ENCODE results near the gene ICE1.
"Not testable (repeated sequence)": the region's sequence is repeated elsewhere in the genome, so short reads cannot be mapped to it uniquely, and the experiment has no call there.

ICE1 gene

GRCh38 chr5:5421961-5422818, at the start of gene ICE1:
TSS of gene ICE1 (plus strand) at chr5:5422677. CDS start at chr5:5422916, 239 bp downstream.
- peak; percentile 94 for DNase-seq (ENCODE audit: low spot score)

- DNase-seq (ENCODE audit: low spot score): no peak
These were observed 49.5 kb upstream of the ICE1 start for GRCh38 chr5:5372930-5373329.

GRCh38 chr5:5373351-5373989, 49.0 kb upstream of the ICE1 start:
- no peak for DNase-seq (ENCODE audit: low spot score)

- no peak for DNase-seq (ENCODE audit: low spot score)
These were observed 48.3 kb upstream of the ICE1 start for GRCh38 chr5:5374009-5374715.

- DNase-seq (ENCODE audit: low spot score): no peak
These were observed 44.7 kb upstream of the ICE1 start for GRCh38 chr5:5377780-5378179.

GRCh38 chr5:5378531-5378930, 43.9 kb upstream of the ICE1 start:
- no peak for DNase-seq (ENCODE audit: low spot score)

- no peak for DNase-seq (ENCODE audit: low spot score)
These were observed 42.2 kb upstream of the ICE1 start for GRCh38 chr5:5380298-5380697.

- DNase-seq (ENCODE audit: low spot score): no peak
These were observed 41.1 kb upstream of the ICE1 start for GRCh38 chr5:5381310-5381913.

- no peak for DNase-seq (ENCODE audit: low spot score)
These were observed 39.0 kb upstream of the ICE1 start for GRCh38 chr5:5383461-5383860.

GRCh38 chr5:5384660-5385330, 37.7 kb upstream of the ICE1 start:
- DNase-seq (ENCODE audit: low spot score): no peak

GRCh38 chr5:5385331-5385662, 37.2 kb upstream of the ICE1 start:
- no peak for DNase-seq (ENCODE audit: low spot score)

- DNase-seq (ENCODE audit: low spot score): no peak
These were observed 36.1 kb upstream of the ICE1 start for GRCh38 chr5:5386329-5386728.

- DNase-seq (ENCODE audit: low spot score): no peak
These were observed 35.3 kb upstream of the ICE1 start for GRCh38 chr5:5387192-5387591.

- no peak for DNase-seq (ENCODE audit: low spot score)
These were observed 34.7 kb upstream of the ICE1 start for GRCh38 chr5:5387777-5388176.

- DNase-seq (ENCODE audit: low spot score): not testable (repeated sequence)
These were observed 32.2 kb upstream of the ICE1 start for GRCh38 chr5:5390121-5390869.

- not testable (repeated sequence) for DNase-seq (ENCODE audit: low spot score)
These were observed 30.0 kb upstream of the ICE1 start for GRCh38 chr5:5392504-5392903.

GRCh38 chr5:5394384-5394986, 28.0 kb upstream of the ICE1 start:
- DNase-seq (ENCODE audit: low spot score): not testable (repeated sequence)

- not testable (repeated sequence) for DNase-seq (ENCODE audit: low spot score)
These were observed 27.4 kb upstream of the ICE1 start for GRCh38 chr5:5395093-5395492.

GRCh38 chr5:5398071-5398470, 24.4 kb upstream of the ICE1 start:
- no peak for DNase-seq (ENCODE audit: low spot score)

- DNase-seq (ENCODE audit: low spot score): no peak
These were observed 21.4 kb upstream of the ICE1 start for GRCh38 chr5:5401095-5401494.

- no peak for DNase-seq (ENCODE audit: low spot score)
These were observed 18.7 kb upstream of the ICE1 start for GRCh38 chr5:5403741-5404140.
